Measurements from ENCODE around the gene REEP1.

The REEP1 gene, protein sequence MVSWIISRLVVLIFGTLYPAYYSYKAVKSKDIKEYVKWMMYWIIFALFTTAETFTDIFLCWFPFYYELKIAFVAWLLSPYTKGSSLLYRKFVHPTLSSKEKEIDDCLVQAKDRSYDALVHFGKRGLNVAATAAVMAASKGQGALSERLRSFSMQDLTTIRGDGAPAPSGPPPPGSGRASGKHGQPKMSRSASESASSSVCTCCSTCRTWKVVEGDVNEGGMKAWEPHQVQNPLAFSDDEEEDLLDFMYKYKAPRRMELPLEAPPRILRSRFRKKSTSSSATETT

DNA sequence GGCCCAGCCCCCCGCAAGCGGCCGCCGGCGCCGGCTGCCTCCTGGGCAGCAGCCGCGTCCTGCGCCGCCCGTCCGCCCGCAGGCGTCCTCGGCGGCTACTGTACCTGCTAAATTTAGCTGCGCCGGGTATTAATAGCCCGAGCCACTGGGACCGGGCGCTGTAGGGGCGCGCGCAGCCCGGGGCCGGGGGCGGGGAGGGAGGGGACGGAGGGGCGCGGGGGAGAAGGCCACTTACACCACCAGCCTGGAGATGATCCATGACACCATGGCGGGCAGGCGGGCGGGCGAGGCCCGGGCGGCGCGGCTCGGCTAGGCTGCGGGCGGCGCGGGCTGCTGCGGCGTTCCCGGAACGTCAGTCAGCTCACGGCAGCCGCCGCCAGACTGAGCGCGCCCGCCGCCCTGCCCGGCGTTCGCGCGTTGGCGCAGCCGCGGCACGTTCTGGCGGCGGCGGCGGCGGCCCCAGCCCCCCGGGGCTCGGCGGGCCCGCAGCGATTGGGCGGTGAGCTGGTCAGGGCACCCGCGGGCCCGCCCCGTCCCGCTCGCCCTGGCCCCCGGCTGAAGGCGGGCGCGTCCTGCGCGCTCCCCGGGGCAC is at the start of gene REEP1:
TSS of gene REEP1 (minus strand) at position 383 of the 592 bp plus-strand sequence. CDS start at position 267, 116 bp downstream.
- DNase-seq (ENCODE audit: low read depth in 1 of 2, low spot score in 1 of 2): no peak

DNA sequence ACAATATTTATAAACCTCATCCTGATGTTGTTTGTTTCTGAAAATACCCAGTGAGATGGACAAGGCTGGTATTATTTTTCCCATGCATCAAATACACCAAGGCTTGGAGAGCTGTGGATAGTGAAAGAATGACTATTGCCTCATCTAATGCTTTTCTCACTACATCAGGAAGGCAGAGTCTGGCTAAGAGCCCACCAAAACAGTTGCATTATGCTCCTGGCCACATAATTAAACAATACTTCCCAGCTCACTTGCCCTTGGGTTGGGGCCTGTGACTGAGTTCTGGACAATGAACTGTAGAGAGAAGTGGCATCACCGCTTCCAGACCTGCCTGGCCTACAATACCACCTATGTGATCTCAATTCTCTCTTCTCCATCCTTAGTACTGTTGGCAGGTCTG is 46.4 kb upstream of the REEP1 start:
- no peak for DNase-seq (ENCODE audit: low read depth in 1 of 2, low spot score in 1 of 2)

DNA sequence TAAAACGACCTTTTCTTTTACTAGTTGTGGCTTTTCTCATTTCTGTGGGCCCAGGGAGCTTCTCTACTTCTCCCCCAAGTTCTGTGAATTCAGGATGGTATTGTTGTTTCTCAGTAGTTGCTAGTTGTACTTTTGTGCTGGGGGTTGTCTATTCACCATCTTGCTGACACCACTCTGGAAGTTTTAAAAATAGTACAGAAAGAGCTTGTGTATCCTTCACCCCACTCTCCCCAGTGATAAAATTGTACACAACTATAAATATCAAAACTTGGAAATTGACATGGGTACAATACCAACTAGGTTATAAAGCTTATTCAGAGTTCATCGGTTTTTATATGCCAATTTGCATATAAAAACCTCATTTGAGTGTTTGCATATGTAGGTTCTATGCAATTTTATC is 45.3 kb upstream of the REEP1 start:
- no peak for DNase-seq (ENCODE audit: low read depth in 1 of 2, low spot score in 1 of 2)

DNA sequence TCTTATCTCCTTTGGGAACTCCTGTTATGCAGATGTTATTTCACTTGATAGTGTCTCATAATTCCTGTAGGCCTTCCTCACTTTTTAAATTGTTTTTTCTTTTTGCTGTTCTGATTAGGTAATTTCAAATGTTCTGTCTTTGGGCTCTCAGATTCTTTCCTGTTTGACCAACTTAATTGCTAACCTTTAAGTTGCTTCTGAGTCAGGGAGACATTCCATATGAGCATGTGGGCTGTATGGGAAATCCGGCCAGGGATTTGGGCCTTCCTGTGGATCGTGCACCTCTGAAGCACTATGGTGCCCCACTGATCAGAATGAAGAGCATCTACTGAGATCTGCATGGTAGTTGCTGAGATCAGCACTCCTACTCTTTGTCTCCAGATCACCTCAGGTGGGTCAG is 44.7 kb upstream of the REEP1 start:
- DNase-seq (ENCODE audit: low read depth in 1 of 2, low spot score in 1 of 2): no peak

DNA sequence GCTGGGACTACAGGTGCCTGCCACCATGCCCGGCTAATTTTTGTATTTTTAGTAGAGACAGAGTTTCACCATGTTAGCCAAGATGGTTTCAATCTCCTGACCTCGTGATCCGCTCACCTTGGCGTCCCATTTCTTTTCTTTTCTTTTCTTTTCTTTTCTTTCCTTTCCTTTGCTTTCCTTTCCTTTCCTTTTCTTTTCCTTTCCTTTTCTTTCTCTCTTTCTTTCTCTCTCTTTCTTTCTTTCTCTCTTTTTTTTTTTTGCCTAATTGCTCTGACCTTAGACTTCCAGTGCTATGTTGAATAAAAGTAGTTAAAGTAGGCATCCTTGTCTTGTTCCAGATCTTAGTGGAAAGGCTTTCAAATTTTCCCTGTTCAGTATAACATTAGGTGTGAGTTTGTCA is 41.0 kb upstream of the REEP1 start:
- DNase-seq (ENCODE audit: low read depth in 1 of 2, low spot score in 1 of 2): no peak

DNA sequence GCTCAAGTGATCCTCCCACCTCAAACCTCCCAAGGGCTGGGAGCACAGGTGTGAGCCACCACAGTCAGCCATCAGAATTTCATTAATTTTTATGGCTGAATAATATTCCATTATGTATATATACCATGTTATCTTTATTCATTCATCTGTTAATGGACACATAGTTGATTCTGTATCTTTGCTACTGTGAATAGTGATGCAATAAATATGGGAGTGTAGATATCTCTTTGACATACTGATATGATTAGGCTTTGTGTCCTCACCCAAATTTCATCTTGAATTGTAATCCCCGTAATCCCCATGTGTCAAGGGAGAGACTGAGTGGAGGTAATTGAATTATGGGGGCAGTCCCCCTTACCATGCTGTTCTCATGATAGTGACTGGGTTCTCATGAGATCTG is 38.2 kb upstream of the REEP1 start:
- DNase-seq (ENCODE audit: low read depth in 1 of 2, low spot score in 1 of 2): no peak

DNA sequence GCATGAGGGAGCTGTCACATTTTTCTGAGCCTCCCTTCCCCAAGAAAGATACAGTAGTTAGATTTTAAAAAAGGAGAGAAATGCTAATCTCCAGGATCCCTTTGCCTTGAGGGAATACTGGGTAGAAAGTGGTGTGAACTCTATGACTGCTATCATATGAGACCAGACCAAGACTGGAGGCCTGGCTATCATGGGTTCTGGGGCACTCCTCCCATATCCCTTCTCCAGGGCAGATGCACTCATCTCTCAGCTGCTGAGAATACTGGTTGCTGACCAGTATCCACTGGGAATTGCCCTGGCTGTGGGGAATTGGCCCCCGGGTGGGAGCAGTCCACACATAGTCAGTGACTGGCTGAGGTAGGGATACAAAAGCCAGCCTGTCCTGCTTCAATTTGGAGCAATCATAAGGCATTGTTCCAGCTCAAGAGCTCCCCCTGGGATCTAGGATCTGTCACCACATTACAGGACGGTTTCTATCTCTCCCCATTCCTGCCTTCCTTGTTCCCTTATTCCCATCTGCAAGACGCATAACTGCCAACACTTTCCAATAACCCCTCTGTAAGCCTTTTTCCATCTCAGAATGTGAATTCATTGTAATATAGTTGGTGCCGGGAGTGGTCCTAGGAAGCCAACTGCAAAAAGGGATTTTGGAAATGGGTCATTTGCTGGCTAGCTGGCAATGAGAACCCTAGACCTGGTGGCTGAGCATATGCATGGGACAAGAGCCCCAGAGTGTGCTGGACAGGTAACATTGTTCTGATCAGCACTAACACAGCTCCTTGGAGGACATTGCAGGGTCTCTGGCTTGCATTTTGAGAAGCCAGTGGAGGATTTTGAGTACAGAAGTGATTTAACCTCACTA is 35.4 kb upstream of the REEP1 start:
- no peak for DNase-seq (ENCODE audit: low read depth in 1 of 2, low spot score in 1 of 2)

DNA sequence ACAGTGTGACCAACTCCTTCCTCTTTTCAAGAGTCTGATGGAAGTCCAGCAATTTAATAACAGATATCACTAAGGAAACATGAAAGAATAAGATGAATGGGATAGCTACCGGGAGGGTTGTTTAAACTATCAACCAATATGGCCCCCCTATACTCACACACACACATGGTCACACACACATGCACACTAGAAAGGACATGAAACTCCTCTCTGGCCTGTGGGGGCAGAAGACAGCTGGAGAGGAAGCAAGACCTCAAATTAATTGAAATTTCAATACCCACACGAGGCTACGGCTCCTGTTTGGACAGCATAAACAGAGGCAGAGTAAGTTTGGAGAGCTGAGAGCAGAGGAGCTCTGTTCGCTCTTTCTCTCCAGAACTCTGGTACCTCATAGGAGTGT is 34.7 kb upstream of the REEP1 start:
- DNase-seq (ENCODE audit: low read depth in 1 of 2, low spot score in 1 of 2): no peak

DNA sequence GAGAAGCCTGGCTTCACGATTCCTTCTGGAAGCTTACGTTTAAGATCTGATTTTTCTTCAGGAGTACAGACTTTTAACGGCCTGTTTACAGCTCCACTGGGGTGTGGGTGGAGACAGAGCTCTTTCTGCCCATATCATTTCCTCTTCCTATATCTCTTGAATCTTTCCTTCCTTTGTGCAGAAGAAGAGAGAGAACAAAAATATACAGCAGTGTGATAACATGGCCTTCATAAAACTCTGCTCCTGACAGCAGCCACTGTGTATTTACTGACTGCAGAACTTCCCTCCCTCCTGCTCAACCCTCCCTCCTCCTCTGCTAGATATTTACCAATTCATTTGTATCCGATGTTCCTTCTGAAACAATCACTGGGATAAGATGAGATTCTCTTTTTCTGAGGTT is 34.1 kb upstream of the REEP1 start:
- DNase-seq (ENCODE audit: low read depth in 1 of 2, low spot score in 1 of 2): no peak

DNA sequence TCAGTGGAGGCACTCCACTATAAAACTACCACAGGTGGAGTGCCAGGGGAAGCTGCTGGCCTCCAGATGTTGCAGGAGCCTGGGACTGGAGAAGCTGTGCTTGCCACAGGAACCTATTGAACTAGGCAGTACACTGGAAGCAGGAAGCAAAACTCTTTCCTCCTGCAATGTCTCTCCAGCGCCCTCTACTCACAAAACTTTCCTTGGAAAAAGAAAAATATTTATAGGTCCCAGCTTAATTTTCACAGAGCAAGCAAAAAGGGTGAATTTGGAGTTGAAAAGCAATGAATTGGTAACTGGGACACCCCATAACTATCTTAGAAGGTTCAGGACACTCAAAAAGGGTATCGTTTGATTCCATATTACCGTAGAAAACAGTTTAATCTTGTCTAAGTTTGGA is 33.2 kb upstream of the REEP1 start:
- no peak for DNase-seq (ENCODE audit: low read depth in 1 of 2, low spot score in 1 of 2)

DNA sequence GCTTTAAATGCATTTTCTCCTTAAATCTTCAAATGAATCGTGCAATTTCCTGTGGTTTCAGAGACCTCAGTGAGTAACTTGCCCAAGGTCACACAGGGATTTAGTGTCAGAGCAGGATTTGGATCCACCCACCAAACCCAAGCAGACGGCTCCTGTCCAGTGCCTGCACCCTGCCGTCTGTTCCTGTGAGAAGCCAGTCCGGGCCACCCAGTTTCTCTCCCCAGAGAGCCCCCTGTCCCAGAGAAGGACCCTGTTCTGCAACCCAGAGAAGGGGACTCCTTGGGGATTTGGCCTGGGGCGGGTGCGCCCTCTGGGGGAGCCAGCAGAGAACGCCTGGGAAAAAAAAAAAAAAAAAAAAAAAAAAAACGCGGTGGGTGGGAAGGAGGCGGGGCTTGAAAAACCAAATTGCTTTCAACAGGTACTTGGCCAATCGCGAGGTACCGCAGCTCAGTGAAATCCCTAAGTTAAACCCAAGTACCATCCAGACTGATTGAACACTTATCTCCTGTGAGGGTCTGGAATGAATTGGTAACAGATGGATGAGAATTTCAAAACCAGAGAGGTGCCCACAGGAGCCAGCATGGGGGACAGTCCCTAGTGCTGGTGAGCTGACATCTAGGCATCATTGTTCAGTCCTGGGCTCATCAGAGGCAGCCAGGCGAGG is 30.9 kb upstream of the REEP1 start:
- DNase-seq (ENCODE audit: low read depth in 1 of 2, low spot score in 1 of 2): peak; percentile 6

DNA sequence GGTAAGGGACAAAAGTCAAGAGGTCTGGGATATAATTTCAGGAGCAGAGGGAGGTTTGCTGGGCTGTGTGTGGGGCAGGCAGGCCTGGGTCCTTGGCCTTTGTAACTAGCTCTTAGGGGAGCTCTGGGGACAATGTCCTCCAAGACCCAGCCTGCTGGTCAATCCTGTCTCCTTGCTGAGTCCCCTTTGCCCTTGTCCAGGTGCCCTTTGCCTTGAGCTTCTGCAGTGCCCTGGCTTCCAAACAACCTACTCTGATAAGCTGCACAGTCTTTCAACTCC is 30.0 kb upstream of the REEP1 start:
- DNase-seq (ENCODE audit: low read depth in 1 of 2, low spot score in 1 of 2): no peak

DNA sequence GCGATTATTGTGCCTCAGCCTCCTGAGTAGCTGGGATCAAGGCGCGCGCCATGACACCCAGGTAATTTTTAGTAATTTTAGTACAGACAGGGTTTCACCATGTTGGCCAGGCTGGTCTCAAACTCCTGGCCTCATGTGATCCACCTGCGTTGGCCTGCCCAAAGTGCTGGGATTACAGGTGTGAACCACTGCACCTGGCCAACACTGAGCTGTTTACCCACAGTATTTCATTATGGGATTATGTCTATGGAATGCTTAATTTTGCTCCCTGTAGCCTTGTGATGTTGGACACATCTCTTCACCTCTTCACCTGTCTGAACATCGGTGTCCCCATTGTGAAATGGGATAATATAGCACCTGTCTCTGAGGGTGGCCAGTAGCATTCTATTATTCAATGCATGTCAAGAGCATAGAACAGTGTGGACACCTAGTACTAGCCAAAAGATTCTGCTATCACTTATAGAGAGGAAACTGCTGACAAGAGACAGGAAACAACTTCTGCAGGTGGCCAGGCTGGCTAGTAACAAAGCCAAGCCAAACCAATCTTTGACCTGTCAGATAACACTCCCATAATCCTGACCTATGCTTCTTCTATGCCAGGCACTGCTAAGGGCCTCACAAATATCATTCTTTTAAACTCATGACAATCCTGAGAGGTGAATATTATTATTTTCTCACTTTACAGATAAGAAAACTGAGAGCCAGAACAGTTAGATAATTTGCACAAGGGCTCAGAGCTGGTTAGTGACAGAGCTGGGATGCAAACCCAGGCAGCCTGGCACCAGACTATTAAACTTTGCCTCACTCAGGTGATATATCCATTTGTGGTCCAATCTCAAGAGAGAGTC is 29.4 kb upstream of the REEP1 start:
- DNase-seq (ENCODE audit: low read depth in 1 of 2, low spot score in 1 of 2): no peak

DNA sequence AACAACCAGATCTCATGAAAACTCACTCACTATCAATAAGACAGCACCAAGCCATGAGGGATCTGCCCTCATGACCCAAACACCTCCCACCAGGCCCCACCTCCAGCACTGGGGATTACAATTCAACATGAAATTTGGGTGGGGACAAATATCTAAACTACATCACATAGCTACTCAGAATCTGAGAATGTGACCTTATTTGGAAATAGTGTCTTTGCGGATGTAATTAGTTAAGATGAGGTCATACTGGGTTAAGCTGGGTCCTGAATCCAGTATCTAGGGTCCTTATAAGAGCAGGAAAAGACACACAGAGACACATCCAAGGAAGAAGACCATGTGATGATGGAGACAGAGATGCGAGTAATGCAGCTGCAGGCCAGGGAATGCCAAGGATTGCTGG is 27.5 kb upstream of the REEP1 start:
- no peak for DNase-seq (ENCODE audit: low read depth in 1 of 2, low spot score in 1 of 2)

DNA sequence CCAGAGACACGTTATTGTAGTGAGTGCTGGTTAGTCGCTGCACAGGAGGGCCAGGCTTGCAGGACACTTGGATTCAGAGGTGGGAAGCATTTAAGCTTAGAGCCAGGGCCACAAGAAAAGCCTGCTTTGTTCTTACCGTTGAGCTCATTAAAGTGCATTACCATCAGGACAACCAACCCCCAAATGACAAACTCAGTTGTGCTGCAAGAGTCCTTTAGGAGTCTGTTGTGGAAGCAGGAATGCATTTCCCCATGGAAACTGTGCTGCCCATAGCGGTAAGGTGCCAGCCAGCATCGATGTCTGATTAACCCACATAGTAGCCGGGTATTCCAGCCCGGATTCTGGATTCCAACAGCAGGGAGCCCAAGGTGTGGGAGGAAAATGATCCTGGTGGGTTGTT is 23.4 kb upstream of the REEP1 start:
- DNase-seq (ENCODE audit: low read depth in 1 of 2, low spot score in 1 of 2): no peak

DNA sequence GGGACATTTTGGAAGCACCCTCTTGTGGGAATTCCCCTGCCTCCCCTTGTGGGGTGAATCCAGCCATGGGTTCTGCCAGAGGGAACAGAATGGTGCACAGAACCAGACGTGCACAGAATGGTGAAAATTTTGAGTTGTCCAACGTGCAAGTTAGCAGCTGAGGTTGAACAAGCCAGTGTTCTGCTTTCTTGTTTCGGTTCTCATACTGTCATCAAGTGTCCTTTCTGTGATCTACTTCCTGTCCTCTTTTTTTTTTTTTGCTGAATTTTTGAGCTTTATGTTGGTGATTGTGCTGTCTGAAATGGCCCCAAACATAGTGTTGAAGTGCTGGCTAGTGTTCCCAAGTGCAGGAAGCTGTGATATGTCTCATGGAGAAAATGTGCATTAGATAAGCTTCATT is 21.5 kb upstream of the REEP1 start:
- DNase-seq (ENCODE audit: low read depth in 1 of 2, low spot score in 1 of 2): no peak

DNA sequence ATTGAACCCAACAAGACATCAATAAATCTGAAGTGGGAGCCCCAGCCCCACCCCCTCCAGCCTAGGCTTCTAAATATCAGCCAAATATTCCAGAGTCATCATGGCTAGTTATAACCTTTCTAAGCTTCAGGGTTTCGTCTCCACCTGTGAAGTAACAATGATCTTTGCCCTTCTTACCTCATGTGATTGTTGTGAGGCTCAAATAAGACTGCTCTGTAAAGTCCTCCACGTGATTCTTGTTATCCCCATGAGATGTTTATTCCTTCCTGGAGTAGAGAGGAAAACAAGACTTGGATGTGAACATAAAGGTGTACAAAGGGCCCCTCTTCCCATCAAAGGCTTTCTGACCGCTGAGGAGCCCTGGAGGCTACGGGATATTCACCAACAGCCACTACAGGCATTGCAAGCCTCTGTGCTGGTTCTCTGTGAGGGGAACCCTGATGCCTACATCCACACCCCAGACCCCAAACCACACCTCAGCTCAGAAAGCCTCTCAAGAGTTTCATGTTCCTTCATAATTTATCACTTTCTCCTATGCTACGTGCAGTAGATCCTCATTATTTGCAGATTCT is 20.1 kb upstream of the REEP1 start:
- no peak for DNase-seq (ENCODE audit: low read depth in 1 of 2, low spot score in 1 of 2)

DNA sequence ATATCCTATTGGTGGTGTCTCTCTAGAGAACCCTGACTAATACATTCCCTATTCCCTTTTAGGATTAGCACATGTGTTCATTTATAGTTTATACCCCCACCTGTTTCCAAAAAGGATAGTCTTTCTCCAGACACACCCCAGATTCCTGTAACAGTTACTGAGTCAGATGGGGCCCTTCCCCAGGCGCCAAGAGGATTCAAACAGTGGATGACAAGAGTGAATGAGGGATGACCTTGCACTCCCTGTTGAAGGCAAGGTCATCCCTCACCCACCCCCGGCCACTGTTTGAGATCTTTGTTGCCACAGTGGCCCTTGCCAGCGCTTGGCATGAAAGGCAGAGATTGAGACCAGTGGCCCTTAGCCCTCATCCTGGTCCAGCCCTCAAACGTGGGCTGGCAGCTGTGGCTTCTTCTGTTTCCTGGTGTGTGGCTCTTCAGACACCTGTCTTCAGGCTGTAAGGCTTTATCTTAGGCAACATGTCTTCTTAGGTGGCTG is 15.3 kb upstream of the REEP1 start:
- DNase-seq (ENCODE audit: low read depth in 1 of 2, low spot score in 1 of 2): no peak

DNA sequence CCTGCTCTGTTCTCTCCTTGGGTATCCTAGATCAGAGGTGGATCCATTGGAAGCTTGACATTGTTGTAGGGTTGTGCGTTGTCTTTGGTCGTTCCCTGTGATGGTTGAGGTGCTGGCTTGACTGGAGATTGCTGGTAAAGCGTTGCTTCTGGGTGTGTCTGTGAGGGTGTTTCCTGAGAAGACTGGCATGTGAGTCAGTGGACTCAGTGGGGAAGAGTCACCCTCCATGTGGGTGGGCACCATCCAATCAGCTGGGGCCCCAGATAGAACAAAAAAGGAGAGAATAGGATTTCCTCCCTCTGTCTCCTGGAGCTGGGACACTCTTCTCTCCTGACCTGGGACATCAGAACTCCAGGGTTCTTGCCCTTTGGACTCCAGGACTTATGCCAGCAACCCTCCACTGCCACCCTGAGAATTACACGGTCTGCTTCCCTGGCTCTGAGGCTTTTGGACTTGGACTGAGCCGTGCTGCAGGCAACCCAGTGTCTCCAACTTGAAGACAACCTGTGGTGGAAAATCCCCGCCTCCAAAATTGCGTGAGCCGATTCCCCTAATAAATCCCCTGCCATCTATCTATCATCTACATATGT is 14.8 kb upstream of the REEP1 start:
- no peak for DNase-seq (ENCODE audit: low read depth in 1 of 2, low spot score in 1 of 2)

DNA sequence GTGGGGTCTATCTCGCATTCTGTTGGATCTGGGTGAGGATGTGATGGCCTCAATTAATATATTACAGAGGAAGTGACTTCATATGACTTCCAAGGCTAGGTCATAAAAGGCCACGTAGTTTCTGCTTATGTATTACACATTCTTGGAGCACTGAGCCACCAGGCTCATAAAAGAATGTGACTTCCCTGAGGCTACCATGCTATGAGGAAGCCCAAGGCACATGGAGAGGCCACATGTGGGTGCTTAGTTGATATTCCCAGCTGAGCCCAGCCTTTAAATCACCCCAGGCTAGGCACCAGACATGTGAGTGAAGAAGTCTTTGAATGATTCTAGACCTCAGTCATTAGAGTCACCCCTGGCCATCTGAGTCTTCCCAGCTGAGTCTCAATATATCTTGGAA is 13.3 kb upstream of the REEP1 start:
- DNase-seq (ENCODE audit: low read depth in 1 of 2, low spot score in 1 of 2): no peak
